Neural progenitor cell (in vitro differentiated cells): ENCODE measurements around the gene BMPR1B.

Experiments
- CTCF ChIP-seq: fragments of 200-600 bp; sonication (generic); IDR thresholded peaks from 2 replicates; pipeline ENCODE4 v1.5.1; 2017; ENCODE audit warnings: antibody characterized with exemption, mild to moderate bottlenecking
- EZH2 ChIP-seq: fragments of 200-600 bp; sonication (generic); IDR thresholded peaks from 2 replicates; pipeline ENCODE4 v1.6.1; 2017; ENCODE audit warnings: antibody characterized with exemption, mild to moderate bottlenecking, moderate library complexity
- EZH2phosphoT487 ChIP-seq: fragments of 200-600 bp; sonication (generic); IDR thresholded peaks from 2 replicates; pipeline ENCODE4 v1.6.1; 2017; ENCODE audit warnings: antibody characterized with exemption

- TF ChIP-seq CTCF = no peak
- TF ChIP-seq EZH2 = no peak
- no peak for TF ChIP-seq EZH2phosphoT487
These were observed 286.6 kb downstream of the BMPR1B start for GRCh38 chr4:95044324-95044837.
